H1 (cell line): ENCODE measurements around the gene RAD18. TPM values are rescaled to one million over a fixed set of nuclear protein-coding genes. Genes with fewer than 3 reads are reported as not detected.

Experiments used
- CTCF ChIA-PET: fragments of 300-600 bp; sonication (Branson Sonifier 250); formaldehyde crosslinking; loops from one replicate; lab custom pipeline; 2021; ENCODE audit not compliant: partially characterized antibody; lab: Charles Lee
- POLR2A ChIA-PET: fragments of 300-600 bp; sonication (Branson Sonifier 250); formaldehyde crosslinking; loops from one replicate; lab custom pipeline; 2021; ENCODE audit warnings: inconsistent platforms; ENCODE audit not compliant: partially characterized antibody; lab: Charles Lee
- DNase-seq, 2 experiments: peaks; one replicate each; pipeline versions ENCODE4 v3.0.0 to v3.0.0-alpha.2; 2010 to 2022; ENCODE audit warnings: low spot score in 2 of 2, low read depth in 1 of 2, mixed read lengths in 1 of 2
- FAIRE-seq: peaks from 2 replicates; lab custom pipeline; 2011; peaks lifted over from hg19 to GRCh38; lab: Jason Lieb, UNC
- H2AFZ ChIP-seq: 2 replicates; pipeline ENCODE4 v1.8.1; 2012; ENCODE audit warnings: low read length, inconsistent platforms
- H2AK5ac ChIP-seq: 2 replicates; pipeline ENCODE4 v1.6.1; 2013; ENCODE audit warnings: low read depth, low read length
- H2BK120ac ChIP-seq: replicated peaks from 2 replicates; pipeline ENCODE3; 2013; ENCODE audit warnings: low read depth, low read length, inconsistent platforms
- H2BK12ac ChIP-seq: 2 replicates; pipeline ENCODE4 v1.6.1; 2013; ENCODE audit warnings: low read depth, low read length
- H2BK15ac ChIP-seq: 2 replicates; pipeline ENCODE4 v1.6.1; 2013; ENCODE audit warnings: low read length
- H2BK20ac ChIP-seq: 2 replicates; pipeline ENCODE4 v1.6.1; 2013; ENCODE audit warnings: low read length
- H2BK5ac ChIP-seq: 2 replicates; pipeline ENCODE4 v1.6.1; 2013; ENCODE audit warnings: low read depth, low read length
- H3K14ac ChIP-seq: 2 replicates; pipeline ENCODE4 v1.6.1; 2013; ENCODE audit warnings: inconsistent platforms; ENCODE audit not compliant: insufficient read length
- H3K18ac ChIP-seq: 2 replicates; pipeline ENCODE4 v1.6.1; 2013; ENCODE audit warnings: low read length; ENCODE audit errors: extremely low read depth
- H3K23ac ChIP-seq: 2 replicates; pipeline ENCODE4 v1.6.1; 2013; ENCODE audit warnings: inconsistent platforms; ENCODE audit not compliant: insufficient read length
- H3K23me2 ChIP-seq: 2 replicates; pipeline ENCODE4 v1.6.1; 2013; ENCODE audit warnings: low read depth, low read length
- H3K27ac ChIP-seq: 2 replicates; pipeline ENCODE4 v1.6.1; 2011; ENCODE audit warnings: low read depth, low read length, inconsistent platforms
- H3K27me3 ChIP-seq, 4 experiments: replicated peaks in 1 of 4; 1 replicate in 1 of 4; 2 replicates in 3 of 4; pipeline versions ENCODE4 v1.6.1 to v1.8.1; 2011 to 2013; ENCODE audit warnings: low read length in 3 of 4, mild to moderate bottlenecking in 3 of 4, inconsistent platforms in 2 of 4, mixed read lengths in 2 of 4, moderate library complexity in 1 of 4; ENCODE audit not compliant: control insufficient read depth in 3 of 4, insufficient read depth in 3 of 4; ENCODE audit errors: extremely low read depth in 1 of 4
- H3K36me3 ChIP-seq, 4 experiments: 2 replicates each; pipeline versions ENCODE4 v1.6.1 to v1.8.1; 2011 to 2013; ENCODE audit warnings: mild to moderate bottlenecking in 4 of 4, low read length in 3 of 4, moderate library complexity in 2 of 4, control low read depth in 1 of 4, inconsistent platforms in 1 of 4; ENCODE audit not compliant: insufficient read depth in 4 of 4, control insufficient read depth in 2 of 4
- H3K4ac ChIP-seq: replicated peaks from 2 replicates; pipeline ENCODE3; 2013; ENCODE audit warnings: low read length, low read depth, mixed read lengths, inconsistent platforms; ENCODE audit not compliant: insufficient read length
- H3K4me1 ChIP-seq, 4 experiments: replicated peaks in 1 of 4; 1 replicate in 1 of 4; 2 replicates in 3 of 4; pipeline versions ENCODE4 v1.6.1 to v1.8.1; 2011 to 2013; ENCODE audit warnings: low read length in 3 of 4, inconsistent platforms in 2 of 4, mixed read lengths in 1 of 4; ENCODE audit not compliant: insufficient read depth in 4 of 4, control insufficient read depth in 3 of 4
- H3K4me2 ChIP-seq, 2 experiments: 2 replicates each; pipeline versions ENCODE4 v1.6.1 to v1.8.1; 2011 to 2013; ENCODE audit warnings: low read depth in 2 of 2, low read length in 2 of 2, control low read depth in 1 of 2, inconsistent platforms in 1 of 2, mild to moderate bottlenecking in 1 of 2; ENCODE audit not compliant: insufficient read depth in 1 of 2
- H3K4me3 ChIP-seq, 4 experiments: fragments of 200-600, 300-600 bp in 1 of 4; sonication (generic), shearing (Covaris generic), sonication (Bioruptor Twin) in 1 of 4; 2 replicates each; pipeline versions ENCODE4 v1.5.1 to v1.8.1; 2011 to 2016; ENCODE audit warnings: low read length in 4 of 4, low read depth in 3 of 4, control low read depth in 2 of 4, inconsistent platforms in 2 of 4, mild to moderate bottlenecking in 2 of 4, mixed read lengths in 1 of 4, moderate library complexity in 1 of 4; ENCODE audit not compliant: insufficient read depth in 2 of 4; ENCODE audit errors: extremely low read depth in 1 of 4
- H3K56ac ChIP-seq: replicated peaks from 2 replicates; pipeline ENCODE3; 2013; ENCODE audit warnings: low read depth, mild to moderate bottlenecking, mixed read lengths, low read length, inconsistent platforms; ENCODE audit not compliant: insufficient read length
- H3K79me1 ChIP-seq: 2 replicates; pipeline ENCODE4 v1.6.1; 2013; ENCODE audit warnings: low read depth, low read length, control low read depth
- H3K79me2 ChIP-seq, 2 experiments: 2 replicates each; pipeline versions ENCODE4 v1.6.1 to v1.8.1; 2012 to 2013; ENCODE audit warnings: low read length in 2 of 2, mild to moderate bottlenecking in 2 of 2, inconsistent platforms in 1 of 2; ENCODE audit not compliant: insufficient read depth in 2 of 2, control insufficient read depth in 1 of 2
- H3K9ac ChIP-seq, 4 experiments: replicated peaks in 1 of 4; 1 replicate in 1 of 4; 2 replicates in 3 of 4; pipeline versions ENCODE4 v1.6.1 to v1.8.1; 2011 to 2013; ENCODE audit warnings: low read depth in 3 of 4, low read length in 3 of 4, control low read depth in 2 of 4, mild to moderate bottlenecking in 2 of 4, moderate library complexity in 2 of 4, inconsistent platforms in 1 of 4; ENCODE audit errors: extremely low read depth in 1 of 4
- H3K9me3 ChIP-seq, 2 experiments: 2 replicates each; pipeline versions ENCODE4 v1.6.1 to v1.8.1; 2012 to 2013; ENCODE audit warnings: mild to moderate bottlenecking in 2 of 2, moderate library complexity in 2 of 2, control low read depth in 1 of 2, inconsistent platforms in 1 of 2, low read depth in 1 of 2, low read length in 1 of 2, mixed read lengths in 1 of 2; ENCODE audit not compliant: insufficient read depth in 2 of 2
- H4K20me1 ChIP-seq, 2 experiments: replicated peaks in 1 of 2; 2 replicates each; pipeline versions ENCODE3 to v1.8.1; 2011 to 2013; ENCODE audit warnings: inconsistent platforms in 2 of 2, low read length in 2 of 2, mild to moderate bottlenecking in 1 of 2; ENCODE audit not compliant: insufficient read depth in 2 of 2, control insufficient read depth in 1 of 2
- H4K5ac ChIP-seq: 2 replicates; pipeline ENCODE4 v1.6.1; 2013; ENCODE audit warnings: low read length, low read depth, mixed read lengths, inconsistent platforms; ENCODE audit not compliant: insufficient read length
- H4K8ac ChIP-seq: 2 replicates; pipeline ENCODE4 v1.8.0; 2013; ENCODE audit warnings: mild to moderate bottlenecking, moderate library complexity, low read length, inconsistent platforms; ENCODE audit not compliant: insufficient read depth; ENCODE audit errors: extremely low read depth
- H4K91ac ChIP-seq: replicated peaks from 2 replicates; pipeline ENCODE3; 2013; ENCODE audit warnings: low read length, mixed read lengths, inconsistent platforms; ENCODE audit not compliant: insufficient read length
- POLR2AphosphoS5 ChIP-seq: IDR thresholded peaks from 2 replicates; pipeline ENCODE4 v1.6.1; 2011; ENCODE audit warnings: low read depth, low read length
- WGBS, 2 experiments: shearing (Covaris generic) in 1 of 2; methylation state at CpG; one replicate each; pipeline versions ENCODE4 v1.1.6 to v1.1.7; 2013 to 2015; ENCODE audit warnings: low lambda C conversion rate in 2 of 2, mixed read lengths in 2 of 2, inconsistent platforms in 1 of 2, low coverage in 1 of 2, missing lambda C conversion rate in 1 of 2; ENCODE audit not compliant: insufficient replicate concordance in 2 of 2, insufficient coverage in 1 of 2, insufficient read length in 1 of 2; ENCODE audit errors: extremely low coverage in 1 of 2, missing lambda C conversion rate in 1 of 2; 5-methylcytosine and 5-hydroxymethylcytosine counted together
- polyA plus RNA-seq, 7 experiments: library from polyadenylated mRNA; depleted of rRNA in 3 of 7; stranded (reverse) in 5 of 7; unstranded in 2 of 7; fragments of >200 nt in 5 of 7; fragments of 200-250 nt in 2 of 7; gene quantifications; 1 replicate in 5 of 7; 2 replicates in 1 of 7; 4 replicates in 1 of 7; pipeline versions ENCODE4 v1.2.1 to v1.2.3, GENCODE V29; 2011 to 2013; ENCODE audit warnings: missing spikeins in 2 of 7, mixed read lengths in 2 of 7
- small RNA-seq: library from polyadenylated mRNA; stranded (forward); fragments of <200 nt; extraction: miRNeasy Mini kit (QIAGEN cat#:217004); gene quantifications from one replicate; pipeline ENCODE3, GENCODE V24; 2013; ENCODE audit not compliant: insufficient read depth
- total RNA-seq: library from RNA; stranded (reverse); fragmentation: NEBNext Ultra II Directional; extraction: Animal tissue kit (Norgen Biotek cat#: 25700); gene quantifications from 2 replicates; pipeline ENCODE4 v1.2.1, GENCODE V29; 2021

RAD18 gene
- total and polyA plus RNA-seq, 2 of the 8 experiments (the other 6 are each of a cell fraction or from before 2014, with no cell fraction given) = 13.0 to 23.2 TPM

GRCh38 chr3:8827641-8828040, 135.6 kb downstream of the RAD18 start:
- Histone ChIP-seq H3K4ac (no peak overlapping the region), H2BK5ac (no peak overlapping the region), H3K4me2 (no peak overlapping the region), H2BK12ac (no peak overlapping the region), H2BK15ac (no peak overlapping the region), H3K9me3 (no peaks in the 10 kb centered on the region), H3K27ac (no peak overlapping the region), H4K91ac (no peak overlapping the region), H3K9ac (no peak overlapping the region), H3K36me3 (no peaks in the 10 kb centered on the region), H3K14ac (no peak overlapping the region), H4K5ac (no peak overlapping the region), H3K79me1 (no peaks in the 10 kb centered on the region), H2BK20ac (no peak overlapping the region), H2AFZ (no peak overlapping the region), H3K23me2 (no peaks in the 10 kb centered on the region), H3K4me3 (no peak overlapping the region), H3K56ac (no peak overlapping the region), H3K18ac (no peak overlapping the region), H3K79me2 (no peaks in the 10 kb centered on the region), H4K8ac (no peak overlapping the region), H3K27me3 (no peaks in the 10 kb centered on the region), H2AK5ac (no peak overlapping the region), H4K20me1 (no peaks in the 10 kb centered on the region), H2BK120ac (no peak overlapping the region), H3K23ac (no peak overlapping the region), H3K4me1 (no peaks in the 10 kb centered on the region)
- TF ChIP-seq POLR2AphosphoS5 = no peak
- ChIA-PET CTCF (no interaction called here), POLR2A (no interaction called here)
- 78% methylated on average over 1 of the region's 1 CpG; no CpG with 5 or more reads in 1 of the 2 experiments for WGBS, 2 experiments
- DNase-seq (no peak), FAIRE-seq (no peak)

Small RNA genes lying within 50 kb of the gene (small RNA-seq; reads per million reads assigned to genes)
- gene RF00416 = not detected

Other genes starting within 250 kb of the RAD18 start
- not detected in 2 replicates for gene CAV3, start 229.7 kb downstream of the RAD18 start, total RNA-seq
- not detected in 2 replicates for gene CAV3, start 229.7 kb downstream of the RAD18 start, polyA plus RNA-seq (2011; rRNA removed)
- 2.2 and 2.3 TPM in 2 replicates for gene OXTR, start 193.9 kb downstream of the RAD18 start, total RNA-seq
- gene OXTR, start 193.9 kb downstream of the RAD18 start, polyA plus RNA-seq (2011; rRNA removed) = 0.77 and 0.91 TPM in 2 replicates